ENCODE results near the gene CUL7.
A peak's percentile ranks its signal among the peaks of the same experiment; 100 is the strongest.

The CUL7 gene

GRCh38 chr6:43061861-43062260 is 8.2 kb upstream of the CUL7 start:
- Histone ChIP-seq H3K27me3 (no peaks in the 10 kb centered on the region), H3K36me3 (peaks cover 27% of the 10 kb centered on the region), H3K4me1 (ENCODE audit: control insufficient read depth in 1 of 2, insufficient read depth in 1 of 2, low read depth in 1 of 2, low read length in 1 of 2) (peaks cover 17 to 19% of the 10 kb centered on the region in 2 experiments), H3K4me3 (ENCODE audit: low read depth in 1 of 2, low read length in 1 of 2) (no peak overlapping the region), H3K27ac (no peak overlapping the region), H3K9me3 (no peaks in the 10 kb centered on the region)
- no peak for TF ChIP-seq CTCF (IDR thresholded peaks at IDR 0.05)

- Histone ChIP-seq H3K27ac (no peak overlapping the region), H3K4me1 (ENCODE audit: control insufficient read depth in 1 of 2, insufficient read depth in 1 of 2, low read depth in 1 of 2, low read length in 1 of 2) (peaks cover 17 to 19% of the 10 kb centered on the region in 2 experiments), H3K4me3 (ENCODE audit: low read depth in 1 of 2, low read length in 1 of 2) (no peak overlapping the region), H3K9me3 (no peaks in the 10 kb centered on the region), H3K27me3 (no peaks in the 10 kb centered on the region), H3K36me3 (peaks cover 23% of the 10 kb centered on the region)
- TF ChIP-seq CTCF (IDR thresholded peaks at IDR 0.05): no peak
Observed at GRCh38 chr6:43060755-43061633, 7.3 kb upstream of the CUL7 start.

- H3K27me3 ChIP-seq: no peaks in the 10 kb centered on the region
- peak overlapping the region; percentile 90 for H3K27ac ChIP-seq
- H3K9me3 ChIP-seq: no peaks in the 10 kb centered on the region
- H3K4me1 ChIP-seq (ENCODE audit: control insufficient read depth in 1 of 2, insufficient read depth in 1 of 2, low read depth in 1 of 2, low read length in 1 of 2): peaks cover 17 to 19% of the 10 kb centered on the region in 2 experiments
- peaks cover 15% of the 10 kb centered on the region for H3K36me3 ChIP-seq
- TF ChIP-seq CTCF (IDR thresholded peaks at IDR 0.05): no peak
- H3K4me3 ChIP-seq (ENCODE audit: low read depth in 1 of 2, low read length in 1 of 2): peak overlapping the region; percentile 90 to 95
Observed at GRCh38 chr6:43060034-43060754, 6.5 kb upstream of the CUL7 start.

- H3K9me3 ChIP-seq: no peaks in the 10 kb centered on the region
- H3K4me3 ChIP-seq (ENCODE audit: low read depth in 1 of 2, low read length in 1 of 2): peak within 1 kb of the TSS; percentile 90 to 95
- H3K27ac ChIP-seq: peak within 1 kb of the TSS; percentile 90
- H3K4me1 ChIP-seq (ENCODE audit: control insufficient read depth in 1 of 2, insufficient read depth in 1 of 2, low read depth in 1 of 2, low read length in 1 of 2): peaks cover 17 to 20% of the 10 kb centered on the region in 2 experiments
- no peaks in the 10 kb centered on the region for H3K27me3 ChIP-seq
- peaks cover 13% of the 10 kb centered on the region for H3K36me3 ChIP-seq
- no peak for TF ChIP-seq CTCF (IDR thresholded peaks at IDR 0.05)
Observed at GRCh38 chr6:43059168-43060033, 5.8 kb upstream of the CUL7 start, which contains the start of the genes KLC4 and MRPL2. Gene KLC4 (plus strand): TSS chr6:43059631. CDS start chr6:43061336, 1,705 bp downstream. Gene MRPL2 (minus strand): TSS chr6:43059434. CDS start chr6:43059381, 53 bp downstream.

GRCh38 chr6:43058531-43058930 is 4.9 kb upstream of the CUL7 start:
- no peak for TF ChIP-seq CTCF (IDR thresholded peaks at IDR 0.05)
- peak overlapping the region; percentile 90 for H3K27ac ChIP-seq

More at GRCh38 chr6:43058531-43058930, 4.9 kb upstream of the CUL7 start:
- Histone ChIP-seq H3K9me3 (no peaks in the 10 kb centered on the region), H3K36me3 (peaks cover 8% of the 10 kb centered on the region), H3K27me3 (no peaks in the 10 kb centered on the region), H3K4me1 (ENCODE audit: control insufficient read depth in 1 of 2, insufficient read depth in 1 of 2, low read depth in 1 of 2, low read length in 1 of 2) (peaks cover 21 to 24% of the 10 kb centered on the region in 2 experiments), H3K4me3 (ENCODE audit: low read depth in 1 of 2, low read length in 1 of 2) (peak overlapping the region; percentile 90 to 95)

Measured in neutrophil (primary cell).